Activated T-cell treated with anti-CD3 and anti-CD28 coated beads, Interleukin-2, amount 50 U/mL, for 4 hours (primary cell): ENCODE measurements around the gene BCL3. TPM values are rescaled to one million over a fixed set of nuclear protein-coding genes. Genes with fewer than 3 reads are reported as not detected.
"Not testable (repeated sequence)": the region's sequence is repeated elsewhere in the genome, so short reads cannot be mapped to it uniquely, and the experiment has no call there.

Source experiments
- ATAC-seq, 2 donors: fragments of 200-7000 bp; cut with Tn5 transposase; one replicate each; pipeline ENCODE4 v1.10.0; 2021
- DNase-seq: peaks from one replicate; pipeline ENCODE4 v3.0.0-alpha.2; 2020
- H3K27me3 Mint-ChIP-seq: one replicate; pipeline ENCODE4 v1.8.0; 2021; ENCODE audit warnings: low read depth, mixed read lengths
- H3K36me3 Mint-ChIP-seq: one replicate; pipeline ENCODE4 v1.8.0; 2022; ENCODE audit warnings: mixed read lengths; ENCODE audit not compliant: insufficient read depth
- H3K4me1 Mint-ChIP-seq: one replicate; pipeline ENCODE4 v1.8.0; 2021; ENCODE audit warnings: low read depth, mixed read lengths
- H3K4me3 Mint-ChIP-seq: one replicate; pipeline ENCODE4 v1.8.0; 2021; ENCODE audit warnings: mild to moderate bottlenecking, moderate library complexity, mixed read lengths
- H3K9me3 Mint-ChIP-seq: one replicate; pipeline ENCODE4 v1.8.0; 2021; ENCODE audit warnings: mixed read lengths
- total RNA-seq, 3 donors: library from RNA; stranded (reverse); gene quantifications; one replicate each; pipeline ENCODE4 v1.2.1, GENCODE V29; 2021

BCL3 gene
- total RNA-seq, 3 donors from 2014 or later = 27.9 to 35.3 (median 34.6) TPM

GRCh38 chr19:44772959-44773358 lies 24.5 kb downstream of the BCL3 start:
- peaks cover 18% of the 10 kb centered on the region for H3K4me1 Mint-ChIP-seq
- ATAC-seq = no peak
- no peak overlapping the region for H3K4me3 Mint-ChIP-seq
- H3K9me3 Mint-ChIP-seq = peaks cover 4% of the 10 kb centered on the region
- DNase-seq = no peak
- H3K36me3 Mint-ChIP-seq = no peaks in the 10 kb centered on the region
- H3K27me3 Mint-ChIP-seq = no peaks in the 10 kb centered on the region

GRCh38 chr19:44775676-44776240 lies 27.2 kb downstream of the BCL3 start:
- H3K4me3 Mint-ChIP-seq = no peak overlapping the region
- no peak for DNase-seq
- H3K27me3 Mint-ChIP-seq = peaks cover 3% of the 10 kb centered on the region
- H3K9me3 Mint-ChIP-seq = no peaks in the 10 kb centered on the region
- ATAC-seq = no peak
- peaks cover 2% of the 10 kb centered on the region for H3K4me1 Mint-ChIP-seq
- no peaks in the 10 kb centered on the region for H3K36me3 Mint-ChIP-seq

- Mint-ChIP-seq H3K4me3 (no peak overlapping the region), H3K27me3 (peaks cover 3% of the 10 kb centered on the region), H3K4me1 (no peaks in the 10 kb centered on the region), H3K36me3 (no peaks in the 10 kb centered on the region), H3K9me3 (no peaks in the 10 kb centered on the region)
- DNase-seq = no peak
- ATAC-seq = no peak
Observed at GRCh38 chr19:44776402-44777096, 28.0 kb downstream of the BCL3 start.

GRCh38 chr19:44777715-44778347 lies 29.3 kb downstream of the BCL3 start, which contains the start of gene CBLC:
Gene CBLC, plus strand, starts transcription at chr19:44777890. Its CDS starts 42 bp downstream, at chr19:44777932.
- no peaks in the 10 kb centered on the region for H3K4me1 Mint-ChIP-seq
- peak; percentile 25 to 34 for ATAC-seq
- H3K9me3 Mint-ChIP-seq = no peaks in the 10 kb centered on the region
- no peaks in the 10 kb centered on the region for H3K36me3 Mint-ChIP-seq
- no peak for DNase-seq
- no peak within 1 kb of the TSS for H3K4me3 Mint-ChIP-seq
- H3K27me3 Mint-ChIP-seq = peaks cover 3% of the 10 kb centered on the region

GRCh38 chr19:44779150-44779549 lies 30.6 kb downstream of the BCL3 start:
- H3K27me3 Mint-ChIP-seq = peaks cover 4% of the 10 kb centered on the region
- DNase-seq = no peak
- H3K4me3 Mint-ChIP-seq = no peak overlapping the region
- no peak for ATAC-seq
- peaks cover under 1% of the 10 kb centered on the region for H3K4me1 Mint-ChIP-seq
- H3K36me3 Mint-ChIP-seq = no peaks in the 10 kb centered on the region
- H3K9me3 Mint-ChIP-seq = no peaks in the 10 kb centered on the region

GRCh38 chr19:44781694-44782093 lies 33.2 kb downstream of the BCL3 start:
- H3K9me3 Mint-ChIP-seq, H3K4me3 Mint-ChIP-seq, H3K36me3 Mint-ChIP-seq, ATAC-seq, H3K27me3 Mint-ChIP-seq, DNase-seq, H3K4me1 Mint-ChIP-seq: not testable (repeated sequence)

- Mint-ChIP-seq H3K4me3 (no peak overlapping the region), H3K4me1 (peaks cover 4% of the 10 kb centered on the region), H3K9me3 (no peaks in the 10 kb centered on the region), H3K36me3 (no peaks in the 10 kb centered on the region), H3K27me3 (peaks cover 7% of the 10 kb centered on the region)
- no peak for DNase-seq
- no peak for ATAC-seq
Observed at GRCh38 chr19:44782729-44783128, 34.2 kb downstream of the BCL3 start.

- Mint-ChIP-seq H3K9me3 (no peaks in the 10 kb centered on the region), H3K4me1 (peaks cover 4% of the 10 kb centered on the region), H3K27me3 (peaks cover 7% of the 10 kb centered on the region), H3K36me3 (no peaks in the 10 kb centered on the region), H3K4me3 (no peak overlapping the region)
- ATAC-seq (no peak), DNase-seq (no peak)
Observed at GRCh38 chr19:44783545-44783944, 35.0 kb downstream of the BCL3 start.

GRCh38 chr19:44785271-44785670 lies 36.8 kb downstream of the BCL3 start:
- Mint-ChIP-seq H3K9me3 (no peaks in the 10 kb centered on the region), H3K27me3 (peaks cover 4% of the 10 kb centered on the region), H3K4me1 (peaks cover 4% of the 10 kb centered on the region), H3K36me3 (no peaks in the 10 kb centered on the region), H3K4me3 (no peak overlapping the region)
- ATAC-seq (no peak), DNase-seq (no peak)

GRCh38 chr19:44785993-44786392 lies 37.5 kb downstream of the BCL3 start:
- H3K4me1 Mint-ChIP-seq = peaks cover 4% of the 10 kb centered on the region
- H3K4me3 Mint-ChIP-seq = no peak overlapping the region
- ATAC-seq (no peak), DNase-seq (no peak)
- H3K9me3 Mint-ChIP-seq = no peaks in the 10 kb centered on the region
- no peaks in the 10 kb centered on the region for H3K36me3 Mint-ChIP-seq
- H3K27me3 Mint-ChIP-seq = peaks cover 4% of the 10 kb centered on the region

- H3K9me3 Mint-ChIP-seq = no peaks in the 10 kb centered on the region
- no peak overlapping the region for H3K4me3 Mint-ChIP-seq
- ATAC-seq (no peak), DNase-seq (no peak)
- H3K36me3 Mint-ChIP-seq = no peaks in the 10 kb centered on the region
- H3K27me3 Mint-ChIP-seq = peaks cover 4% of the 10 kb centered on the region
- peaks cover 4% of the 10 kb centered on the region for H3K4me1 Mint-ChIP-seq
Observed at GRCh38 chr19:44788971-44789370, 40.5 kb downstream of the BCL3 start.

GRCh38 chr19:44789943-44790483 lies 41.5 kb downstream of the BCL3 start:
- H3K9me3 Mint-ChIP-seq = no peaks in the 10 kb centered on the region
- no peak for DNase-seq
- no peak overlapping the region for H3K4me3 Mint-ChIP-seq
- H3K27me3 Mint-ChIP-seq = no peaks in the 10 kb centered on the region
- no peaks in the 10 kb centered on the region for H3K36me3 Mint-ChIP-seq
- no peak for ATAC-seq
- no peaks in the 10 kb centered on the region for H3K4me1 Mint-ChIP-seq

GRCh38 chr19:44792281-44792680 lies 43.8 kb downstream of the BCL3 start:
- ATAC-seq = no peak
- no peaks in the 10 kb centered on the region for H3K36me3 Mint-ChIP-seq
- no peaks in the 10 kb centered on the region for H3K27me3 Mint-ChIP-seq
- DNase-seq = no peak
- H3K4me1 Mint-ChIP-seq = peaks cover 17% of the 10 kb centered on the region
- no peak overlapping the region for H3K4me3 Mint-ChIP-seq
- no peaks in the 10 kb centered on the region for H3K9me3 Mint-ChIP-seq

GRCh38 chr19:44794610-44795009 lies 46.1 kb downstream of the BCL3 start:
- no peak for ATAC-seq
- H3K4me3 Mint-ChIP-seq = no peak overlapping the region

More at GRCh38 chr19:44794610-44795009, 46.1 kb downstream of the BCL3 start:
- no peaks in the 10 kb centered on the region for H3K36me3 Mint-ChIP-seq
- no peak for DNase-seq
- no peaks in the 10 kb centered on the region for H3K9me3 Mint-ChIP-seq
- peaks cover 19% of the 10 kb centered on the region for H3K4me1 Mint-ChIP-seq
- H3K27me3 Mint-ChIP-seq = no peaks in the 10 kb centered on the region
